22Rv1 (cell line): Measurements from ENCODE around the gene CCL8.

Source experiments
- H3K27ac ChIP-seq: fragments of 450-650 bp; 2 replicates; pipeline ENCODE4 v1.5.1; 2017
- CTCF ChIP-seq: fragments of 450-650 bp; IDR thresholded peaks from 2 replicates; pipeline ENCODE4 v1.5.1; 2017; ENCODE audit warnings: mild to moderate bottlenecking
- ZFX ChIP-seq: fragments of 450-650 bp; IDR thresholded peaks from 2 replicates; pipeline ENCODE4 v1.6.1; 2017; ENCODE audit warnings: antibody characterized with exemption, borderline replicate concordance

The CCL8 gene

GRCh38 chr17:34357398-34357797 lies 38.2 kb downstream of the CCL8 start:
- TF ChIP-seq ZFX (no peak), CTCF (no peak)
- no peak overlapping the region for H3K27ac ChIP-seq

- no peak overlapping the region for H3K27ac ChIP-seq
- TF ChIP-seq CTCF (no peak), ZFX (no peak)
Observed at GRCh38 chr17:34358631-34359030, 39.4 kb downstream of the CCL8 start.

- no peak overlapping the region for H3K27ac ChIP-seq
- TF ChIP-seq ZFX (no peak), CTCF (no peak)
Observed at GRCh38 chr17:34360601-34361270, 41.5 kb downstream of the CCL8 start.

- TF ChIP-seq CTCF (peak; percentile 99), ZFX (no peak)
- H3K27ac ChIP-seq, result no peak overlapping the region
Observed at GRCh38 chr17:34361478-34362061, 42.3 kb downstream of the CCL8 start.

GRCh38 chr17:34363183-34363661 lies 44.0 kb downstream of the CCL8 start, which contains the start of gene CCL1:
Gene CCL1, minus strand, starts transcription at chr17:34363233. Its CDS starts 72 bp downstream, at chr17:34363161.
- TF ChIP-seq CTCF (no peak), ZFX (no peak)
- no peak within 1 kb of the TSS for H3K27ac ChIP-seq

GRCh38 chr17:34364751-34365150 lies 45.5 kb downstream of the CCL8 start:
- no peak for TF ChIP-seq CTCF
- TF ChIP-seq ZFX, result no peak
- H3K27ac ChIP-seq, result no peak overlapping the region

- TF ChIP-seq CTCF (no peak), ZFX (no peak)
- H3K27ac ChIP-seq, result no peak overlapping the region
Observed at GRCh38 chr17:34365340-34365739, 46.1 kb downstream of the CCL8 start.
